Keratinocyte (primary cell): ENCODE results near the gene CD2. TPM values are rescaled to one million over a fixed set of nuclear protein-coding genes. Genes with fewer than 3 reads are reported as not detected.

Source experiments
- DNase-seq: peaks from one replicate; pipeline ENCODE4 v3.0.0-alpha.2; 2011; ENCODE audit warnings: low read depth, missing footprints, low spot score
- FAIRE-seq: peaks from 2 replicates; lab custom pipeline; 2011; peaks lifted over from hg19 to GRCh38; lab: Jason Lieb, UNC
- H2AFZ ChIP-seq: 2 replicates; pipeline ENCODE4 v1.6.0; 2012; ENCODE audit warnings: low read length, control low read depth, inconsistent platforms; ENCODE audit not compliant: control insufficient read depth
- H3K27ac ChIP-seq: 2 replicates; pipeline ENCODE4 v1.5.1; 2011; ENCODE audit warnings: low read length; ENCODE audit not compliant: control insufficient read depth, insufficient read depth
- H3K27me3 ChIP-seq: 3 replicates; pipeline ENCODE4 v1.6.0; 2011; ENCODE audit warnings: low read length; ENCODE audit not compliant: control insufficient read depth, insufficient read depth; ENCODE audit errors: extremely low read depth
- H3K36me3 ChIP-seq, 2 experiments: 2 replicates in 1 of 2; 3 replicates in 1 of 2; pipeline ENCODE4 v1.5.1; 2011; ENCODE audit warnings: low read length in 2 of 2, mild to moderate bottlenecking in 1 of 2; ENCODE audit not compliant: control insufficient read depth in 2 of 2, insufficient read depth in 2 of 2; ENCODE audit errors: extremely low read depth in 1 of 2
- H3K4me1 ChIP-seq: 3 replicates; pipeline ENCODE4 v1.5.1; 2011; ENCODE audit warnings: low read length; ENCODE audit not compliant: control insufficient read depth, insufficient read depth; ENCODE audit errors: extremely low read depth
- H3K4me2 ChIP-seq: 3 replicates; pipeline ENCODE4 v1.6.0; 2011; ENCODE audit warnings: low read depth, low read length; ENCODE audit not compliant: control insufficient read depth, insufficient read depth; ENCODE audit errors: extremely low read depth
- H3K4me3 ChIP-seq, 3 experiments: fragments of 200-600 bp in 1 of 3; sonication (generic) in 1 of 3; 2 replicates in 2 of 3; 3 replicates in 1 of 3; pipeline ENCODE4 v1.5.1; 2011 to 2016; ENCODE audit warnings: low read length in 3 of 3, mild to moderate bottlenecking in 3 of 3, control low read depth in 2 of 3, inconsistent platforms in 1 of 3, low read depth in 1 of 3, mixed read lengths in 1 of 3, mixed run types in 1 of 3, moderate library complexity in 1 of 3; ENCODE audit not compliant: control insufficient read depth in 2 of 3, insufficient read depth in 2 of 3; ENCODE audit errors: extremely low read depth in 1 of 3
- H3K79me2 ChIP-seq: 2 replicates; pipeline ENCODE4 v1.6.0; 2012; ENCODE audit warnings: low read length; ENCODE audit not compliant: control insufficient read depth, insufficient read depth
- H3K9ac ChIP-seq: 3 replicates; pipeline ENCODE4 v1.6.0; 2011; ENCODE audit warnings: low read length; ENCODE audit not compliant: control insufficient read depth, insufficient read depth; ENCODE audit errors: extremely low read depth
- H3K9me1 ChIP-seq: 3 replicates; pipeline ENCODE4 v1.6.0; 2011; ENCODE audit warnings: low read length; ENCODE audit not compliant: control insufficient read depth, insufficient read depth; ENCODE audit errors: extremely low read depth
- H3K9me3 ChIP-seq: 2 replicates; pipeline ENCODE4 v1.5.1; 2012; ENCODE audit warnings: low read depth, low read length; ENCODE audit not compliant: control insufficient read depth
- H4K20me1 ChIP-seq: 3 replicates; pipeline ENCODE4 v1.6.0; 2011; ENCODE audit warnings: low read length; ENCODE audit not compliant: control insufficient read depth, insufficient read depth; ENCODE audit errors: extremely low read depth
- EZH2 ChIP-seq: IDR thresholded peaks from one replicate; pipeline ENCODE4 v1.6.1; 2012; ENCODE audit warnings: inconsistent platforms, mild to moderate bottlenecking, low read length, moderate library complexity
- dilution Hi-C: fragments of 300-500 bp; cut with MboI; formaldehyde crosslinking; loops from one replicate; pipeline ENCODE4 v1.7.0; 2020; ENCODE audit warnings: low sequenced_read_pairs; ENCODE audit not compliant: extremely low pct_ligation_motif_present
- polyA plus RNA-seq, 5 experiments: library from polyadenylated mRNA; depleted of rRNA in 3 of 5; stranded (reverse) in 3 of 5; stranded (forward) in 1 of 5; unstranded in 1 of 5; fragments of >200 nt; gene quantifications; 1 replicate in 1 of 5; 2 replicates in 3 of 5; 3 replicates in 1 of 5; pipeline versions ENCODE4 v1.2.1 to v1.2.3, GENCODE V29; 2011 to 2012; ENCODE audit warnings: missing spikeins in 2 of 5, low read depth in 1 of 5, low replicate concordance in 1 of 5
- TF ChIP-seq, protein P1 (sequence below), 3 experiments: IDR thresholded peaks in 1 of 3; conservative IDR thresholded peaks in 1 of 3; optimal IDR thresholded peaks in 1 of 3; 2 replicates in 2 of 3; 3 replicates in 1 of 3; pipeline versions ENCODE3 to v1.5.1; 2011; ENCODE audit warnings: low read length in 3 of 3, mild to moderate bottlenecking in 3 of 3, moderate library complexity in 2 of 3, control low read depth in 1 of 3, inconsistent platforms in 1 of 3; ENCODE audit not compliant: insufficient read depth in 2 of 3; ENCODE audit errors: extremely low read depth in 1 of 3

Gene CD2
- polyA plus RNA-seq, 1 donor (not counting 4 experiments of a cell fraction or from before 2014, with no cell fraction given), result not detected

DNA sequence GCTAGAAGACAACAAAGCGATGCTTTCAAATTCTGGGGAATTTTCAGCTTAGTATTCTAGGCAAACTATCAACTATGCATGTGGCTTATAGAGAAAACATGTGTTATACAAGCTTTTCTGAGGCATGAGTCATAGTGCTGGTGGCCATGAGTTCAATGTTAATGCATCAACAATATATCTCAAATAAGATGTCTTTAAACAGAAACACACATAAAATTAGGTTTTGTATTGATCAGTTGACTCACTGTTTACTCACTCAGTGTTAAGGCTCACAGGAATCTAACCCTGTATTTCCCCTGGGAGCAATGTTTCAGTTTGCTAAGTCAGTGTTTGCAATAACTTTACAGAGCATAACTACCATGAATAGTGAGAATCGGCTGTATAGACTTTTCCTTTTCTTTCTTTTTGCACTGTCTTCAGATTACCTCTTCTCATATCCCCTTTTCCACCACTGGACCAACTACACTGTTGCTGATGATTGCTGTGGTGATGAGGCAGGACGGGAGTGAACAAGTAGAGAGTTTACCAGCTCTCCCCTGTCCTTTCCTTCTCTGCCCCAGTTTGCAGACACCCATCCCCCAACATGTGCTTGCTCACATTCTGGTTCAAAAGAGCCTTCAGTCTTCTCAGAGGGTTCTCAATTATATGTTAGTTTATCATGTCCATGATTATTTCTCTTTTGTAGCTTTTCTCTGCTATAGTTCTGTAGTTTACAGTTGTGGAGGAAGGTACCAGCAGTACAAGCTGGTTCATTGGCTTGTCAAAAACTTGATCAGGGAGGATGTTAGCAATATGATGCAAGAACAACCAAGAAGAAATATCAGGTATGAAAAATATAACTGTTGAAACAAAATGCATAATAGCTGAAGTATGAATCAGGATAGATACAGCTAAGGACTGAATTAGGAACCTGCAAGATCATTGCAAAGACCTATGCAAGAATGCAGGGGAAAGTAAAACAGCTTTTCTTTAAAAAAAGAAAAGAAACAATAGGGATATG lies 23.9 kb downstream of the CD2 start:
- no peaks in the 10 kb centered on the region for H3K79me2 ChIP-seq
- no peaks in the 10 kb centered on the region for H3K27me3 ChIP-seq
- no peak overlapping the region for H3K9ac ChIP-seq
- no peaks in the 10 kb centered on the region for H4K20me1 ChIP-seq
- DNase-seq (peak; percentile 19), FAIRE-seq (peak; percentile 81)
- peak overlapping the region; percentile 59 for H3K4me2 ChIP-seq
- H3K27ac ChIP-seq, result no peak overlapping the region
- H3K4me1 ChIP-seq, result peaks cover 11% of the 10 kb centered on the region
- TF ChIP-seq, protein P1, sequence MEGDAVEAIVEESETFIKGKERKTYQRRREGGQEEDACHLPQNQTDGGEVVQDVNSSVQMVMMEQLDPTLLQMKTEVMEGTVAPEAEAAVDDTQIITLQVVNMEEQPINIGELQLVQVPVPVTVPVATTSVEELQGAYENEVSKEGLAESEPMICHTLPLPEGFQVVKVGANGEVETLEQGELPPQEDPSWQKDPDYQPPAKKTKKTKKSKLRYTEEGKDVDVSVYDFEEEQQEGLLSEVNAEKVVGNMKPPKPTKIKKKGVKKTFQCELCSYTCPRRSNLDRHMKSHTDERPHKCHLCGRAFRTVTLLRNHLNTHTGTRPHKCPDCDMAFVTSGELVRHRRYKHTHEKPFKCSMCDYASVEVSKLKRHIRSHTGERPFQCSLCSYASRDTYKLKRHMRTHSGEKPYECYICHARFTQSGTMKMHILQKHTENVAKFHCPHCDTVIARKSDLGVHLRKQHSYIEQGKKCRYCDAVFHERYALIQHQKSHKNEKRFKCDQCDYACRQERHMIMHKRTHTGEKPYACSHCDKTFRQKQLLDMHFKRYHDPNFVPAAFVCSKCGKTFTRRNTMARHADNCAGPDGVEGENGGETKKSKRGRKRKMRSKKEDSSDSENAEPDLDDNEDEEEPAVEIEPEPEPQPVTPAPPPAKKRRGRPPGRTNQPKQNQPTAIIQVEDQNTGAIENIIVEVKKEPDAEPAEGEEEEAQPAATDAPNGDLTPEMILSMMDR (optimal IDR thresholded peaks at IDR 0.05 in 1 of 3, IDR thresholded peaks at IDR 0.05 in 1 of 3, conservative IDR thresholded peaks at IDR 0.05 in 1 of 3; ENCODE audit: extremely low read depth in 1 of 3, insufficient read depth in 2 of 3, low read length in 3 of 3), result no peak
- TF ChIP-seq EZH2, result no peak
- no peaks in the 10 kb centered on the region for H3K36me3 ChIP-seq
- H3K9me3 ChIP-seq, result no peaks in the 10 kb centered on the region
- H3K9me1 ChIP-seq, result no peaks in the 10 kb centered on the region
- peak overlapping the region; percentile 41 for H2AFZ ChIP-seq
- dilution Hi-C loops, result no loop called here
- H3K4me3 ChIP-seq, result peak overlapping the region in 1 of 3 experiments; percentile 16

DNA sequence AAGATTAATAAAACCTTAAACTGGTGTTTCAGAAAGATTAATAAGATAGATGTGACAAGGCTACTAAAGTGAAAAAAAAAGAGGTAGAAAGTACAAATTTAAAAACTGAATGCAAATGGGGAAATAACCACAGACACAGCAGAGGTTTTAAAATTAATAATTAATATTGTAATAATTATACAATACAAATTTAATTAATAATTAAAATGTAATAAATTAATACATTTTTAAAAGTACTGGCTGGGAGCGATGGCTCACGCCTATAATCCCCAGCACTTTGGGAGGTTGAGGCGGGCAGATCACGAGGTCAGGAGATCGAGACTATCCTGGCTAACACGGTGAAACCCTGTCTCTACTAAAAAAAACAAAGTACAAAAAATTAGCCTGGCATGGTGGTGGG lies 26.8 kb downstream of the CD2 start:
- Histone ChIP-seq H3K27ac (no peak overlapping the region), H3K27me3 (peaks cover 3% of the 10 kb centered on the region), H3K9ac (no peak overlapping the region), H3K4me1 (peaks cover 11% of the 10 kb centered on the region), H3K9me1 (no peaks in the 10 kb centered on the region), H3K4me3 (no peak overlapping the region), H4K20me1 (no peaks in the 10 kb centered on the region), H3K4me2 (no peak overlapping the region), H3K9me3 (no peaks in the 10 kb centered on the region), H2AFZ (no peak overlapping the region), H3K79me2 (no peaks in the 10 kb centered on the region), H3K36me3 (no peaks in the 10 kb centered on the region)
- FAIRE-seq, result no peak
- no peak for DNase-seq
- dilution Hi-C loops, result no loop called here
- no peak for TF ChIP-seq EZH2
- TF ChIP-seq, protein P1 (optimal IDR thresholded peaks at IDR 0.05 in 1 of 3, IDR thresholded peaks at IDR 0.05 in 1 of 3, conservative IDR thresholded peaks at IDR 0.05 in 1 of 3; ENCODE audit: extremely low read depth in 1 of 3, insufficient read depth in 2 of 3, low read length in 3 of 3), result no peak
